Right ventricle myocardium superior (tissue), 1 donor: ENCODE data around the gene GAPVD1. TPM values are rescaled to one million over a fixed set of nuclear protein-coding genes. Genes with fewer than 3 reads are reported as not detected.
"Not testable (repeated sequence)": the region's sequence is repeated elsewhere in the genome, so short reads cannot be mapped to it uniquely, and the experiment has no call there.

ENCODE experiments used
- ATAC-seq: fragments of 200-7000 bp; cut with Tn5 transposase; one replicate; pipeline ENCODE4 v1.9.1; 2020; ENCODE audit warnings: mild to moderate bottlenecking; ENCODE audit not compliant: poor library complexity
- DNase-seq: peaks from one replicate; pipeline ENCODE4 v3.0.0-alpha.2; 2020
- intact Hi-C: fragments of 100-400 bp; cut with DNase I; formaldehyde crosslinking; loops from one replicate; pipeline ENCODE4 v1.11.2; 2022
- total RNA-seq: library from RNA; stranded (reverse); fragmentation: NEBNext Ultra II Directional; extraction: Animal tissue kit (Norgen Biotek cat#: 25700); gene quantifications from one replicate; pipeline ENCODE4 v1.2.1, GENCODE V29; 2021
- donor health status: DM: no; HTN: yes; CAD: no; lungs with severe emphysema.

Gene GAPVD1
- total RNA-seq, 1 donor from 2014 or later: 31.9 TPM

DNA sequence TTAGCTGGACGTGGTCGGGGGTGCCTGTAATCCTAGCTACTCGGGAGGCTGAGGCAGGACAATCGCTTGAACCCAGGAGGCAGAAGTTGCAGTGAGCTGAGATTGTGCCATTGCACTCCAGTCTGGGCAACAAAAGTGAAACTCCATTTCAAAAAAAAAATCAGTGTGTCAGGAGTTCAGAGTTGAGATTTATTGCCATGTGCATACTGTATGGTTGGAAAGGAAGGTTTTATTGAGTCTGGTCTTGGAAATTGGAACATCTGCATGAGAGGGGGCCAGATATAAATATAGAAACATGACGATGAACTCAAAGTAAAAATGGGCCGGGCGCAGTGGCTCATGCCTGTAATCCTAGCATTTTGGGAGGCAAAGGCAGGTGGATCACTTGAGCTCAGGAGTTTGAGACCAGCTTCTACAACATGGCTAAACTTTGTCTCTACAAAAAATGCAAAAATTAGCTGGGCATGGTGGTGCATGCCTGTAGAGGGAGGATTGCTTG is 25.4 kb downstream of the GAPVD1 start:
- DNase-seq, intact Hi-C loops, ATAC-seq: not testable (repeated sequence)

DNA sequence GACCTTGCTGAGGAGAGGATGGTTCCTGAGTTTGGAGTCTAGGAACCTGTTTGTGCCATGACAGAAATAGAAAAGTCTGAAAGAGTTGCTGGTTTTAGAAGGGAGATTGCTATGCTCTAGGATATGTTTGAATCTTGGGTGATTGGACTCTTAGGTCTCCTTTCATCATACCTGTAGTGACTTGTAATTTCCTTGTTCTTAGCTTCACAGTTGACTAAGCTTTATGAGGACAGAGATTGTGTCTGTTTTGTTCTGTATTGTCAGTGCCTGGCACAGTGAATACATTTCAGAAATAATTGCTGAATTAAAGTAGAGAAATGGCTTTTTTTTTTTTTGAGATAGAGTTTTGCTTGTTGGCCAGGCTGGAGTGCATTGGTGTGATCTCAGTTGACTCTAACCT is 31.5 kb downstream of the GAPVD1 start:
- intact Hi-C loops: no loop called here
- no peak for ATAC-seq

DNA sequence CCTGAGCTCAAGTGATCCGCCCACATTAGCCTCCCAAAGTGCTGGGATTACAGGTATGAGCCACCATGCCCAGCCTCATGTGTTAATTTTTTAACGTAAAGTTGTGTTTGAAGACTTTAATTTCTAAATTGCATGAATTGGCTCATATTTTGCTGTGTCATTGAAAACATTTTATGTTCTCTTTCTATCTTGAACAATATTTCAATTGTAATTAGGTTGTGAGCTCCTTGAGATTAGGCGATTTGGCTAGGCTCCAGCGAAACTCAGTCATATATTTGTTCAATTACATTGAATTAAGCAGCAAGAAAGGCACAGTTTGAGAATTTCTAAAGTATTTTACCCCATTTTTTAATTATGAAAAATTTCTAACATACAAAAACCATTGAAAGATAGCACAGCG is 34.0 kb downstream of the GAPVD1 start:
- no peak for DNase-seq
- intact Hi-C loops: no loop called here
- ATAC-seq: no peak

More for the DNA sequence above, 31.5 kb downstream of the GAPVD1 start:
- DNase-seq: no peak

DNA sequence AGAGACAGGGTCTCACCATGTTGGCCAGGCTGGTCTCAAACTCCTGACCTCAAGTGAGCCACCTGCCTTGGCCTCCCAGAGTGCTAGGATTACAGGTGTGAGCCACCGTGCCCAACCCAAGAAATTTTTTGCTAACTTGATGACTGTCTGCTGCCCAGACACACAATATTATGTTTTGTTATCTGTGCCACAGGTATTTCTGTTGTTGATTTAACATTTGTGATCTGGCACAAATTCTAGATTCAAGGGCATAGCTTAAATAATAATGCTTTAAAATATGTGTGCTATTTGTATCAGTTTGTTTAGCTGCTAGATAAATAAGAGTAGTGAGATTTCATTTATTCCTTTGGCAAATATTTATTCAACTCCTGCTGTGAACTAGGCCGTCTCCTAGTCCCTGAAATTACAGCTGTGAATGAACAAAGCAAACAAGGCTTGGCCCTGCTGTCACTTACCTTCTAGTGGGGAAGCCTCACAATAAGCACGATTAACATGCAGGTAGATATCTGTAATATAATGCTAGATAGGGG is 35.3 kb downstream of the GAPVD1 start:
- intact Hi-C loops: no loop called here
- ATAC-seq (no peak), DNase-seq (no peak)

DNA sequence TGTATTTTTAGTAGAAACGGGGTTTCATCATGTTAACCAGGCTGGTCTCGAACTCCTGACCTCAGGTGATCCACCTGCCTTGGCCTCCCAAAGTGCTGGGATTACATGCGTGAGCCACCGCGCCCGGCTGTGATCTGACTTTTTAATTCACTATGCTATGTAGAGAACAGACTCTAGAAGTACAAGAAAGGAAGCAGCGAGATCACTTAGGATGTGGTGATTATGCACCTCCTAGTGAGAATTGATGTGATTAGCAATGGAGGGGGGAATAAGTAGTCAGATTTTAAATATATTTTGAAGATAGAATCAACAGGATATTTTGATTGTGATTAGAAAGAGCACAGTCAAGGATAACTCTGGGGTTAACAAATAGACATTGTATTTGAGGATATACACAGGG is 36.3 kb downstream of the GAPVD1 start:
- DNase-seq (no peak), ATAC-seq (no peak)
- intact Hi-C loops: no loop called here

DNA sequence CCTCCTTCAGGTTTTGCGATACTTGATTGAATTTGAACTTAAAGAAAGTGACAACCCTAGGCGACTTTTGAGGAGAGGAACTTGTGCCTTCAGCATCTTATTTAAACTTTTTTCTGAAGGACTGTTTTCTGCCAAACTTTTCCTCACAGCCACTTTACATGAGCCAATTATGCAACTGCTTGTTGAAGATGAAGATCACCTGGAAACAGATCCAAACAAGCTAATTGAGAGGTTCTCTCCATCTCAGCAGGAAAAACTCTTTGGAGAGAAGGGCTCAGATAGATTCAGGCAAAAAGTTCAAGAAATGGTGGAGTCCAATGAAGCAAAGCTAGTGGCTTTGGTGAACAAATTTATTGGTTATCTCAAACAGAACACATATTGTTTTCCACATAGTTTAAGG is 40.6 kb downstream of the GAPVD1 start:
- intact Hi-C loops: no loop called here
- ATAC-seq (no peak), DNase-seq (no peak)

DNA sequence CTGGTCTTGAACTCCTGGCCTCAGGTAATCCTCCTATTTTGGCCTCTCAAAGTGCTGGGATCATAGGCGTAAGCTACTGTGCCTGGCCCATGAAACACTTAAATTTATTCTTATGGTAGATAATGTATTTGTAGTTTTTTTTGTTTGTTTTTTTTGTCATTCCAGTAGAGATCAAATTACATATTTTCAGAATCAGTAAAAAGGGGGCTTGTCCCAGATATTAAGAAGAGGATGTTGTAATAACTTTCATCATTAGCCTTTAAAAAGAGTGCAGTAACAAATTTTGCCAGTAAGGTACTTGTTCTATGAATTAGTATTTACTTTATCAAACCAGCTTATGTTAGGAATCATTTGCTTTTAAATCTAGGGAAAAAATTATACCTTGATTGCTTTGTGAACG is 42.6 kb downstream of the GAPVD1 start:
- intact Hi-C loops: no loop called here
- DNase-seq (no peak), ATAC-seq (no peak)

DNA sequence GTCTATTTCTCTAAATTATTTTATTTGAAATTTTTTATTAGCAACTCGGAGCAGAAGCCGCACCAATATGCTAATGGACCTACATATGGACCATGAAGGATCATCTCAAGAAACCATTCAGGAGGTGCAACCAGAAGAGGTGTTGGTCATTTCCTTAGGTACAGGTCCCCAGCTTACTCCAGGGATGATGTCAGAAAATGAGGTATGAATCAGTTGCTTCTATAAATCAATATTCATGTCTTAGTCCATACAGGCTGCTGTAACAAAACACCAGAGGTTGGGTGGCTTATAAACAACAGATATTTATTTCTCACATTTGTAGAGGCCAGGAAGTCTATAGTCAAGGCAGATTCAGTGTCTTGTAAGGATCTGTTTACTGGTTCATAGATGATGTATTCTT is 50.8 kb downstream of the GAPVD1 start:
- intact Hi-C loops: no loop called here
- ATAC-seq (no peak), DNase-seq (no peak)

DNA sequence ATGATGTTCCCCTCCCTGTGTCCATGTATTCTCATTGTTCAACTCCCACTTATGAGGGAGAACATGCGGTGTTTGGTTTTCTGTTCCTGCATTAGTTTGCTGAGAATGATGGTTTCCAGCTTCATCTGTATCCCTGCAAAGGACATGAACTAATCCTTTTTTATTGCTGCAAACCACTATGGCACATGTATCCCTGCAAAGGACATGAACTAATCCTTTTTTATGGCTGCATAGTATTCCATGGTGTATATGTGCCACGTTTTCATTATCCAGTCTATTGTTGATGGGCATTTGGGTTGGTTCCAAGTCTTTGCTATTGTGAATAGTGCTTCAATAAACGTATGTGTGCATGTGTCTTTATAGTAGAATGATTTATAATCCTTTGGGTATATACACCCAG is 54.7 kb downstream of the GAPVD1 start:
- ATAC-seq, intact Hi-C loops, DNase-seq: not testable (repeated sequence)

DNA sequence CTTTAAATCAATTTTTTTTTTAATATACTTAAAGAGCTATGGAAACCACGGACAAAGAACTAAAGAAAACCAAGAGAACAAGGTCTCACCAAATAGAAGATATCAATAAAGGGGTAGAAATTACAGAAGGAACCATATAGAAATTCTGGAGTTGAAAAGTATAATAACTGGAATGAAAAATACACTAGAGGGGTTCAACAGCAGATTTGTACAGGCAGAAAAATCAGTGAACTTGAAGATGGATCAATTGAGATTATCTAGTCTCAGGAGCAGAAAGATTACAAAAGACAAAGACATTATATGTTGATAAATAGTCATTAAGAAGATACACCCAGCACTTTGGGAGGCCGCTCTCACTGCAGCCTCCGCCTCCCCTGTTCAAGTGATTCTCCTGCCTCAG is 56.1 kb downstream of the GAPVD1 start:
- ATAC-seq (no peak), DNase-seq (no peak)
- intact Hi-C loops: no loop called here

DNA sequence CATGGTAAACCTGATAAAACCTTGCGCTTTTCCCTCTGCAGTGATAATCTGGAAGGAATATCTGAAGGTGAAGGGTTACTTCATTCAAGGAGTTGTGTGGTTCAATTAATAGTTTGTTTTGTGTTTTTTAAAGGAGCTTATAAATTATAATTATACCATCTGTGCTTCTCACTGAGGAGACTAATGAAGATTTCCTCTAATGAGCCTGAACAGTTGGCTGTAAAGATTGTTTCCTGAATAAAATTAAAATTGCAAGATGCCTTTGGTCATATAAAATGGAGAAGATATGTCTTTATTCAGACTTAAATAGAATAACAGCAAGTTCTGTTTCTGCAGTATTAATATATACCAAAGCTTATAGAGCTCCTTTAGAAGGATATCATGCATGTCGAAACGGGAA is 59.9 kb downstream of the GAPVD1 start:
- ATAC-seq (no peak), DNase-seq (no peak)
- intact Hi-C loops: no loop called here

DNA sequence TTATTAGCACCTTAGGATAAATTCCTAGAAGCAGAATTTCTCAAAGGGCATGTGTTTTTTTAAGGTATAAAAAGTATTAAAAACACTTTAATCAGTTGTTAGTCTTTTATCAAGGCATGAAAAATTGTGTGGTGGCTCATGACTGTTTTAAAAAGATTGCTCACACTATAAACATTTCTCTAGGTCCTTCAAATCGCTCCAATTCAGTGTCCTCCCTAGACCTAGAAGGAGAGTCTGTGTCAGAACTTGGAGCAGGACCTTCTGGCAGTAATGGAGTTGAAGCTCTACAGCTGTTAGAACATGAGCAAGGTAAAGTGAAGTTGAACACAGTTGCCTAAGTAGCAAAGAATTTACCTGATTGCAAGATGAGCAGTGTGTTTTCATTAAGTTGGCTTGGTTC is 62.0 kb downstream of the GAPVD1 start:
- DNase-seq (no peak), ATAC-seq (no peak)
- intact Hi-C loops: no loop called here

DNA sequence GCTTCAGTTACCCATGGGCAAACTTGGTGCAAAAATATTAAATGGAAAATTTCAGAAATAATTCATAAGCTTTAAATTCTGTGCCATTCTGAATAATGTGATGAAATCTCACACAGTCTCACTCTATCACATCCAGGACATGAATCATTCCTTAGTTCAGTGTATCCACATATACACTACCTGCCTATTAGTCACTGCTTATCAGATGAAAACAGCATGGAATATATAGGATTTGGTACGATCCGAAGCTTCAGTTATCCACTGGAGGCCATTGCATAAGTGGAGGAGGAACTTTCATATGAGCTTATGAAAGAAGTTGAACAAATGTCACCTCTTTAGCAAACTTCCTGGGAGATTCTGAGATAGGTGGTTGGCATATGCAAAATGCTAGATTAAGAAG is 64.2 kb downstream of the GAPVD1 start:
- intact Hi-C loops: no loop called here

DNA sequence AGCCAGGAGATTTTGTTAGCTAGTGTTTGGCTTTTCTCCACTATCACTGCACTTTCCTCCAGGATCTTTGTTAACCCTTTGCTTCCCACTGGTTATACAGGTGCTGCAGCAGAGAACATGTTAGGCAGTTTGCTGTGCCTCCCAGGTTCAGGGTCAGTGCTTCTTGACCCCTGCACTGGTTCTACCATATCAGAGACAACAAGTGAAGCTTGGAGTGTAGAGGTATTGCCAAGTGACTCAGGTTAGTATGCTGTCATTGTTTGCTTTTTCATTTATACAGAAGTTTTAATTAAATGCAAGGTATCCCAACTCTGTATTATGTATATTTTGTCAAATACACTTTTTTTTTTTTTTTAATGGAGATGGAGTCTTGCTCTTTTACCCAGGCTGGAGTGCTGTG is 68.4 kb downstream of the GAPVD1 start:
- intact Hi-C loops: no loop called here
- DNase-seq: no peak
- ATAC-seq: no peak

More for the DNA sequence above, 64.2 kb downstream of the GAPVD1 start:
- ATAC-seq: no peak
- DNase-seq: no peak

DNA sequence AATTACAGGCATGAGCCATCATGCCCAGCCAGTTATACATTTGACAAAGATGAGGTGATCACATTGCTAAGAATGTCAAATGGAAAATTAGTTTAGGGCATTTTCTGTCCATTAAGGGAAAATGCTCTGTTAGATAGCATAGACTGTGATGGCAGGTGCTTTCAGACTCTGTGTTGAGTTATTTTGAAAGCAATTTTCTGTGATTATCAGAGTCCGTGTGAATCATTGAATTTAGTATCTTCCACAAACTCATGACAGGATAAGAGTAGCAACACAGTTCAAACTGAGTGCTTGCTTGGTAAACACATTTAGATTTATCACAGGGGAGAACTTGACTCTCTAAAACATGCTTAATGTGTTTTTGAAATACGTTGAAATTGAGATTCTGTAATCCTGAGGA is 69.0 kb downstream of the GAPVD1 start:
- DNase-seq: no peak
- ATAC-seq: no peak
- intact Hi-C loops: no loop called here

DNA sequence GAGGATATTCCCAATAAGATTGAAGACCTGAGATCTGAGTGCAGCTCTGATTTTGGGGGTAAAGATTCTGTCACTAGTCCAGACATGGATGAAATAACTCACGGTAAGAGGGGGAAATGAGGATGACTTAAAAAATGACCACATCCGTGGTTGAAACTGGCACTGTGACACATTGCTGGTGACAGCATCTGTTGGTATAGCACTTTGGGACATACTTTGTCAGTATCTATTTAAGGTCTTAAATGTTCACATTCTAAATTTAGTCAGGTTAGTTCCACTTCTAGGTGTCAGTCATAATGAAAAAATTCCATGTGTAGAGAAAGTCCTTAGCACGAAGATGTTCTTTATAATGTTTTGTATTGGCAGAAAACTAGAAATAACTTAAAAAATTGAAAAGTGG is 70.9 kb downstream of the GAPVD1 start:
- DNase-seq: no peak
- intact Hi-C loops: no loop called here
- peak; percentile 53 for ATAC-seq

DNA sequence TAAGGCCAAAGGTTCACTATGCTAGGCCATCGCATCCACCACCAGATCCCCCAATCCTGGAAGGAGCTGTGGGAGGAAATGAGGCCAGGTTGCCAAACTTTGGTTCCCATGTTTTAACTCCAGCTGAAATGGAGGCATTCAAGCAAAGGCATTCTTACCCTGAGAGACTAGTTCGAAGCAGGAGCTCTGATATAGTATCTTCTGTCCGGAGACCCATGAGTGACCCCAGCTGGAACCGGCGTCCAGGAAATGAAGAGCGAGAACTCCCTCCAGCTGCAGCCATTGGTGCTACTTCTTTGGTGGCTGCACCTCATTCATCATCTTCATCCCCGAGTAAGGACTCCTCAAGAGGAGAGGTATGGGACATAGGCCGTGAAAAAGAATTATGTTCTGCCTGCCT is 75.6 kb downstream of the GAPVD1 start:
- intact Hi-C loops: no loop called here
- DNase-seq: no peak
- no peak for ATAC-seq

DNA sequence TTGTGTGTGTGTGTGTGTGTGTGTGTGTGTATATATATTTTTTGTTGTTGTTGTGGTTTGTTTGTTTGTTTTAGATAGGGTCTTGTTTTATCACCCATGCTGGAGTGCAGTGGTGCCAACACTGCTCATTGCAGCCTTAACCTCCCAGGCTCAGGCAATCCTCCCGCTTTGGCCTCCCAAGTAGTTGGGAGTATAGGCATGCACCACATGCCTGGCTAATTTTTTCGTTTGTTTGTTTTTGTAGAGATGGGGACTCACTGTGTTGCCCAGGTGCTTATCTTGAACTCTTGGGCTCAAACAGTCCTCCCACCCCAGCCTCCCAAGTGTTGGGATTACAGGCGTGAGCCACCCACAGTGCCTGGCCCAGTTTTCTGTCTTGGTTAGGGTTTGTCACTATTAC is 77.3 kb downstream of the GAPVD1 start:
- ATAC-seq: no peak
- intact Hi-C loops: no loop called here
- no peak for DNase-seq

DNA sequence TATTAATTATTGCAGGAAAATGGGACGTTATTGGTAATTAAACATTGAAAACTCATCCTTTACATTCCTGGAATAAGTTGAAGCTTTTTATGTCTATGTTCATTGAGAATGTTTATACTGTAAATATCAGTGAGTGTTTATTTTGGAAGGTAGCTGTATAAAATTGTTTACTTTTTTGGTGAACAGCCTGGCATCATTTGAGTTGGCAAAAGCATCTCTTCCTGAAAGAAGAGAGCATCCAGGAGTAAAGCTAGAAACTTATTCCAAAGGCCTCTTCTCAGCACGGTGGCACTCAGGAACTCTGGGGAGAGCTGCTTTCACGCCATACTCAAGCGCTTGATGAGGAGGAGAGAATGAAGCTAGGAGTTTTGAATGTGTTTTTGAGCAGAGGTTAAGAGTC is 79.9 kb downstream of the GAPVD1 start:
- ATAC-seq: no peak
- intact Hi-C loops: no loop called here

DNA sequence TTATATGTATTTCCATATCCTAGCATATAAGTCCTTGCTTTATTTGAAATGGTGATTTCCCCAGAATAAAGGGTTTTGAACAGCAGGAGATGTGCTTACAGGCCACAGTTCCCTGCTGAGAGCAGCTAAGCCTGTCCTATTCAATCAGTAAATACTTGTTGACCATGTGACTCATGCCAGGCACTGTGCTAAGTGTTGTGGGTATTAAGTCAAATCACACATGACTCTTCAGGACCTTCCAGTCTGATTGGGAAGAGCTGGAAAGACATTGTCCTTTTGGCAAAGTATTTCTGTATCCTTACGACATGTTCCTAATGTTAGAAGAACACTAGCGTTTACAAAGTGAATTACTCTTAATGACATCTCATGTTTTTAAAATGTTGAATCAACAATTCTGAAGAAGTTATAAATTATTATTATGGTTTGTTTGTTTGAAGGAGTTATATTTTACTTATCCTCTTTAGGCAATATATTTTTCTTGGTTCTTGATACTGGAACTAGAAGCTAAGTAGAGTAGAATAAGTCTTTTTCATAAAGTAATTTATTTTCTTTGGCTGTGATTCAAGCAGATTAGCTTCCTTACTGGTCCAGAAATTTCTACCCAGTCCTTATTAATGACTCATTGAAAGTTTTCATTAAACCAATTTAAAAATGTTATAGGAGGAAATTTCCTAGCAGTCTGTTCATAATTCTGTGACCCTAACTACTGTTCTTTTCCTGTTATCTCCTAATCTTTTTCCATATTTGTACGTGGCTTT is 82.1 kb downstream of the GAPVD1 start:
- ATAC-seq: peak; percentile 84
- intact Hi-C loops: no loop called here

More for the DNA sequence above, 79.9 kb downstream of the GAPVD1 start:
- DNase-seq: no peak

More for the DNA sequence above, 82.1 kb downstream of the GAPVD1 start:
- no peak for DNase-seq
